GM23338 (cell line): ENCODE measurements around the gene CASP1.

ENCODE experiments used
- CREB1 ChIP-seq: fragments of 250-450 bp; sonication (Bioruptor Pico); IDR thresholded peaks from 2 replicates; pipeline ENCODE4 v1.5.0; 2020; ENCODE audit warnings: low read depth, mild to moderate bottlenecking, moderate library complexity
- CTCF ChIP-seq, 2 experiments: fragments of 200-600 bp in 1 of 2; sonication (generic) in 1 of 2; conservative IDR thresholded peaks; 2 replicates each; pipeline versions ENCODE4 v1.5.1 to v1.6.1; 2016 to 2017; ENCODE audit warnings: antibody characterized with exemption in 2 of 2, low read depth in 2 of 2, mild to moderate bottlenecking in 2 of 2, moderate library complexity in 1 of 2
- EZH2 ChIP-seq: fragments of 200-600 bp; sonication (generic); IDR thresholded peaks from one replicate; pipeline ENCODE4 v1.8.0; 2017; ENCODE audit warnings: antibody characterized with exemption, mild to moderate bottlenecking, low read depth; ENCODE audit not compliant: unreplicated experiment
- ZNF331 ChIP-seq: fragments of 250-450 bp; sonication (Bioruptor Pico); IDR thresholded peaks from 2 replicates; pipeline ENCODE4 v1.5.0; 2020; ENCODE audit warnings: low read depth, mild to moderate bottlenecking, moderate library complexity
- ZNF462 ChIP-seq: fragments of 250-450 bp; sonication (Bioruptor Pico); IDR thresholded peaks from 2 replicates; pipeline ENCODE4 v1.5.0; 2020; ENCODE audit warnings: mild to moderate bottlenecking, moderate library complexity

DNA sequence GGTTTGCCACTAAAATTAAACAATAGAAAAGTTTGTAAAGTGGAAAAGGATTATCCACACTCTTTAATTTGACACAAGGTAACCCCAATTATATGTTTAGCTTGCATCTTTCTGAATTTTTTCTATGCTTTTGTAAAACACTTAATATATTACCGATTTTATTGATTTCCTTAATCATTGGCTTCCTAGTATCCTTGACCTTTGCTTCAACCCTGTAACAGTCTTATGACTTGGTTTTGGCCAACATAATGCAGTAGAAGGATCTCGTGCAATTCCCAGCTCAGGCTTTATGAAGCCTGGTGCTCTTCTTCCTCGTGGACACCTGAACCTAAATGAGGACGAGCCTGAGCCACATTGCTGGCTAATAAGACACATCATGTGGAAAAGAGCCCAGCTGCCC, 43.0 kb downstream of the CASP1 start:
- TF ChIP-seq EZH2 (no peak), CTCF (conservative IDR thresholded peaks at IDR 0.05; ENCODE audit: low read depth in 2 of 2) (no peak), CREB1 (CRISPR knock-in tag) (no peak), ZNF462 (CRISPR knock-in tag) (no peak), ZNF331 (CRISPR knock-in tag) (no peak)
